ENCODE measurements around the gene GUCA1A. TPM values are rescaled to one million over a fixed set of nuclear protein-coding genes. Genes with fewer than 3 reads are reported as not detected.

The GUCA1A gene
- total RNA-seq, 2 experiments from 2014 or later: not detected

- H3K4me3 ChIP-seq (ENCODE audit: low read depth, low read length, poor library complexity, severe bottlenecking): no peak overlapping the region
- CTCF ChIA-PET (ENCODE audit: unreplicated experiment): no interaction called here
- intact Hi-C loops (cut with micrococcal nuclease; ENCODE audit: unreplicated experiment): loop anchor here (1.0 kb wide), 1 partner anchor 22 kb away; no protein-coding TSS in a partner anchor
- no TSS peak for BruUV-seq (replicated peaks)
- no peak overlapping the region for H3K4me2 ChIP-seq (ENCODE audit: low read length)
- no peaks in the 10 kb centered on the region for H4K20me1 ChIP-seq (ENCODE audit: insufficient read depth, low read length)
- no peak for TF ChIP-seq EZH2phosphoT487 (IDR thresholded peaks at IDR 0.05; ENCODE audit: borderline replicate concordance, low read depth, low read length)
- TF ChIP-seq, protein P1, sequence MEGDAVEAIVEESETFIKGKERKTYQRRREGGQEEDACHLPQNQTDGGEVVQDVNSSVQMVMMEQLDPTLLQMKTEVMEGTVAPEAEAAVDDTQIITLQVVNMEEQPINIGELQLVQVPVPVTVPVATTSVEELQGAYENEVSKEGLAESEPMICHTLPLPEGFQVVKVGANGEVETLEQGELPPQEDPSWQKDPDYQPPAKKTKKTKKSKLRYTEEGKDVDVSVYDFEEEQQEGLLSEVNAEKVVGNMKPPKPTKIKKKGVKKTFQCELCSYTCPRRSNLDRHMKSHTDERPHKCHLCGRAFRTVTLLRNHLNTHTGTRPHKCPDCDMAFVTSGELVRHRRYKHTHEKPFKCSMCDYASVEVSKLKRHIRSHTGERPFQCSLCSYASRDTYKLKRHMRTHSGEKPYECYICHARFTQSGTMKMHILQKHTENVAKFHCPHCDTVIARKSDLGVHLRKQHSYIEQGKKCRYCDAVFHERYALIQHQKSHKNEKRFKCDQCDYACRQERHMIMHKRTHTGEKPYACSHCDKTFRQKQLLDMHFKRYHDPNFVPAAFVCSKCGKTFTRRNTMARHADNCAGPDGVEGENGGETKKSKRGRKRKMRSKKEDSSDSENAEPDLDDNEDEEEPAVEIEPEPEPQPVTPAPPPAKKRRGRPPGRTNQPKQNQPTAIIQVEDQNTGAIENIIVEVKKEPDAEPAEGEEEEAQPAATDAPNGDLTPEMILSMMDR (conservative IDR thresholded peaks at IDR 0.05; ENCODE audit: low read length): no peak
- no peaks in the 10 kb centered on the region for H3K79me2 ChIP-seq (ENCODE audit: insufficient read depth, low read depth, low read length)
- H3K27ac ChIP-seq (ENCODE audit: low read depth, low read length, poor library complexity, severe bottlenecking): no peak overlapping the region
- DNase-seq (ENCODE audit: low spot score): no peak
- no peaks in the 10 kb centered on the region for H3K9me3 ChIP-seq (ENCODE audit: low read length)
- no peak overlapping the region for H2AFZ ChIP-seq (ENCODE audit: low read length)
- H3K4me1 ChIP-seq (ENCODE audit: insufficient read depth, low read length, poor library complexity, severe bottlenecking): peaks cover 12% of the 10 kb centered on the region
- H3K9me2 ChIP-seq (ENCODE audit: insufficient read depth, low read length): no peaks in the 10 kb centered on the region
- no peaks in the 10 kb centered on the region for H3K36me3 ChIP-seq (ENCODE audit: insufficient read depth, low read length)
- POLR2A ChIA-PET: no interaction called here
Observed at GRCh38 chr6:42140756-42141602, 32.2 kb upstream of the GUCA1A start.

GRCh38 chr6:42141603-42142117 lies 31.5 kb upstream of the GUCA1A start:
- Histone ChIP-seq H4K20me1 (ENCODE audit: insufficient read depth, low read length) (no peaks in the 10 kb centered on the region), H3K4me2 (ENCODE audit: low read length) (no peak overlapping the region), H3K36me3 (ENCODE audit: insufficient read depth, low read length) (no peaks in the 10 kb centered on the region), H3K4me1 (ENCODE audit: insufficient read depth, low read length, poor library complexity, severe bottlenecking) (peaks cover 5% of the 10 kb centered on the region), H3K27ac (ENCODE audit: low read depth, low read length, poor library complexity, severe bottlenecking) (no peak overlapping the region), H3K79me2 (ENCODE audit: insufficient read depth, low read depth, low read length) (no peaks in the 10 kb centered on the region), H2AFZ (ENCODE audit: low read length) (no peak overlapping the region), H3K9me3 (ENCODE audit: low read length) (no peaks in the 10 kb centered on the region), H3K4me3 (ENCODE audit: low read depth, low read length, poor library complexity, severe bottlenecking) (no peak overlapping the region), H3K9me2 (ENCODE audit: insufficient read depth, low read length) (no peaks in the 10 kb centered on the region)
- intact Hi-C loops (cut with micrococcal nuclease; ENCODE audit: unreplicated experiment): no loop called here
- CTCF ChIA-PET (ENCODE audit: unreplicated experiment): no interaction called here
- no peak for DNase-seq (ENCODE audit: low spot score)
- BruUV-seq (replicated peaks): no TSS peak
- TF ChIP-seq, protein P1 (conservative IDR thresholded peaks at IDR 0.05; ENCODE audit: low read length): no peak
- no peak for TF ChIP-seq EZH2phosphoT487 (IDR thresholded peaks at IDR 0.05; ENCODE audit: borderline replicate concordance, low read depth, low read length)
- POLR2A ChIA-PET: no interaction called here
